Activated CD4-positive, alpha-beta T cell treated with anti-CD3 and anti-CD28 coated beads for 1 hour (primary cell): ENCODE results near the gene SMARCD3.
A peak's percentile ranks its signal among the peaks of the same experiment; 100 is the strongest.

Source experiments
- DNase-seq: peaks from one replicate; pipeline ENCODE4 v3.0.0-alpha.2; 2020

SMARCD3 gene

DNA sequence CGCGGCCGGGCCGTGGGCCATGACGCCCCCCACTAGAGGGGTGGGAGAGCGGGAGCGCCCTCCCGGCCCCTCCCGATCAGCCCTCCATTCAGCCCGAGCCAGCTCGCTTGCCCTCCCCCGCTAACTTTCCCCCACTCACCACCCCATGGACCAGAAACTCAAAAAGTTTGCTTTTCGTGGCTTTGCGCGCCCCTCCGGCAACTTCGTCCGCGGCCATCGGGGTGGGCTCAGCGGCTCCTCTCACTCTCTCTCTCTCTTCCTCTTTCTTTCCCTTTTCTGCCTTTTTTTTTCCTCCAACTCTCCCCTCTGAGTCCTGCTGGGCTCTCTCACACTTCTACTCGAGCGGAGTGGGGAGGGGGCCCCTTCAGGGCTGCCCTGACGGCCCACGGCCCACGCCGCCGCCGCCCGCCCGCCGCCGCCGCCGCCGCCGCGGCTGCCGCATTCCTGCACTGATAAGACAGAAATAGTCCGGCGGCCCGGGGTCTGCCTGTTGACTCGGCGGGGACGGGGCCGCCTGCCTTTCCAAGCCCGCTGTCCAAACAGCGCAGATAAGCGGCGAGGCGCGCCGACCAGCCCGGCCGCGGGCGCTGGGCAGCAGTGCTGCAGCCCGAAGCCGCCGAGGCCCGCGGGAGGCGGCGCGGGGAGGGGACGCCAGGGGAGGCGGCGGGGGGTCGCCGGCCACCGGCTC is at the start of gene SMARCD3:
Gene SMARCD3, minus strand, starts transcription at position 349 of the 688 bp plus-strand sequence. Its CDS starts 132 bp downstream, at position 217.
- peak; percentile 23 for DNase-seq

DNA sequence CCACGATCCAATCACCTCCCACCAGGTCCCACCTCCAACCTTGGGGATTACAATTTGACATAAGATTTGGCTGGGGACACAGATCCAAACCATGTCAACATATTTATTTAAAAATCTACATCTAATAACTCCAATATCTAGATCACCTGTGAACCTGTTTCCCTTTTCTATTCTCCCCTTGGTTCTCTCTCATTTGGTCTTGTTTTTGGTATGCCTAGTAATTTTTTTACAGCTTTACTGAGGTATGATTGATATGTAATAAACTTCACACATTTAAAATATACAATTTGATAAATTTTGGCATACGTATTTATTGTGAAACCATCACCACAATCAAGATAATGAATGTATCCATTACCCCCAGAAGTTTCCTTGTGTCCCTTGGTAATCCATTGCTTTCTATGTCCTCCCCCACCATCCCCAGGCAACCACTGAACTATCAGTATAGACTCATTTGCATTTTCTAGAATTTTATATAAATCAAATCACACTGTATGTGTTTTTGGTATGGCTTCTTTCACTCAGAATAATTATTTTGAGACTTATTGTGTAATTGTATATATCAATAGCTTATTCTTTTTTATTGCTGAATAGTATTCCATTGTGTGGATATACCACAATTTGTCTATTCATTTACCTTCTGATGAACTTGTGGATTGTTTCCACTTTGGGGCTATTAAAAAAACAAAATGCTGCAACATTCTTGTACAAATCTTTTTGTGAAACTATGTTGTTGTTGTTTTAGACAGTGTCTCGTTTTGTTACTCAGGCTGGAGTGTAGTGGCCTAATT is 47.9 kb upstream of the SMARCD3 start:
- no peak for DNase-seq

DNA sequence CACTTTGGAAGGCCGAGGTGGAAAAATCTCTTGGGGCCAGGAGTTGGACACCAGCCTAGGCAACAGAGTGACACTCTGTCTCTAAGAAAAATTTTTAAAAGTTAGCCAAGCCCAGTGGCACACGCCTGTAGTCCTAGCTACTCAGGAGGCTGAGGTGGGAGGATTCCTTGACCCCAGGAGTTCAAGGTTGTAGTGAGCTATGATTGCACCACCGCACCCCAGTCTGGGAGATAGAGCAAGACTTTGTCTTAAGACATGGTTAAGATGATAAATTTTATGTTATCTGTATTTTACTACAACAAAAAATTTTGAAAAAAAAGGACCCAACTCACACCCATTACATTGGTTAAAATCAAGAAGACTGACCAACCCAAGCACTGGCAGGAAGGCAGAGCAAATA is 44.4 kb upstream of the SMARCD3 start:
- DNase-seq, result no peak

DNA sequence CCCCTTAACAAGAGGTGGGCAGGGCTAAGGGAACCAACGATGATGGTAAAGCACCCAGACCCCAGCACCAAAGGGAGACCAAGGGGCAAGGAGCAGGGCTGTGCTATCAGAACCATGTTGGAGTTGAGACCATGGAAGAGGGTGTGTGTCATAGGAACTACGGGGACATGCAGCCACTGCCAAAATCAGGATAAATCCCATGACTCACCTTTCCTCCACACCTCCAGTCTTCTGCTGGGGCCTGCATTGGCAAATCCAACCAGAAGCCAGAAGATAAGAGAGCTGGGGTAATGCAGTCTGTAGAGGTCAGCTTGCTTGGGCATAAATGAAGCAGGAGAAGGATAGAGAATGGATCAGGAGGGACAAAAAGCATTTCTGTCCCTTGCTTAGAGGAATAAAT is 42.7 kb upstream of the SMARCD3 start:
- no peak for DNase-seq

DNA sequence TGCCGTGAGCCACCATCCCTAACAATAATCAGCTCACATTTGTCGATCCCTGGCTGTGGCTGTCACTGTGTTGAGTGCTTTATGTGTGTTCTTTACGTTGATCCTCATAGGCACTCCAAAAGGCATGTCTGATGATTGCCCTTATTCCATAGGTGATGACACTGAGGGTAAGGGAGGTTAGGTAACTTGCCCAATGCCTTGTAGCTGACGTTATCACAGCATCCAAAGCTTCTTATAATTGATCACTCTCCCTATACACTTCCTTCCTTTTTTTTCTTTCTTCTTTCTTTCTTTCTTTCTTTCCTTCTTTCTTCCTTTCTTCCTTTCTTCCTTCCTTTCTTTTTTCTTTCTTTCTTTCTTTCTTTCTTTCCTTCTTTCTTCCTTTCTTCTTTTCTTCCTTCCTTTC is 41.9 kb upstream of the SMARCD3 start:
- no peak for DNase-seq

DNA sequence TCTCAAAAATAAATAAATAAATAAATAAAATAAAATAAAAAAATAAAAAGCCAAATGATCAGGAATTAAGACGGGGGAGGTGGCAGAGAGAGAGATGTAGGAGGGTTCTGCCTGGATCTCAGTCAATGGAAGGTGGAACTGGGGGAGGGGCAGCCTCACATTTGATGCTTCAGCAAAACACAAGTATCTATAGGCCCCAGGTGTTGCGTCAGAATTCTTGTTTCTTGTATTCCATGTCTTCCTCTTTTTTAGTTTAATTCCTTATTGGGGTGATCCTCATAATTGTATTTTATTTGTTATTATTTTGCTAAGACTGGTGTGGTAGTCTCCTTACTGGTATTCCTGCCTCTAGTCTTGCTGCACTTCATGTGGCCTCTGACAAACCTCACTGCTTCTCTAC is 41.4 kb upstream of the SMARCD3 start:
- DNase-seq, result no peak

DNA sequence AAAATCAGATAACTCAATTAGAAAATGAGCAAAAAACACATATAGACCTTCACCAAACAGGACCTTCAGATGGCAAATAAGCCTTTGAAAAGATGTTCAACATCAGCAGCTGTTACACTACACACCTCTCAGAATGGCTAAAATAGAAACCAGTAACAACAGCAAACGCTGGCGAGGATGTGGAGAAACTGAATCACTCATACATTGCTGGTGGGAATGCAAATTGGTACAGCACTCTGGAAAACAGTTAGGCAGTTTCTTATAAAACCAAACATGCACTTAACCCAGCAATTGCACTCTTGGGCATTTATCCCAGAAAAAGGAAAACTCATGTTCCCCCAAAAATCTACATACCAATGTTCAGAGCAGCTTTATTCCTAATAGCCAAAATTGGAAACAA is 37.7 kb upstream of the SMARCD3 start:
- DNase-seq, result no peak

DNA sequence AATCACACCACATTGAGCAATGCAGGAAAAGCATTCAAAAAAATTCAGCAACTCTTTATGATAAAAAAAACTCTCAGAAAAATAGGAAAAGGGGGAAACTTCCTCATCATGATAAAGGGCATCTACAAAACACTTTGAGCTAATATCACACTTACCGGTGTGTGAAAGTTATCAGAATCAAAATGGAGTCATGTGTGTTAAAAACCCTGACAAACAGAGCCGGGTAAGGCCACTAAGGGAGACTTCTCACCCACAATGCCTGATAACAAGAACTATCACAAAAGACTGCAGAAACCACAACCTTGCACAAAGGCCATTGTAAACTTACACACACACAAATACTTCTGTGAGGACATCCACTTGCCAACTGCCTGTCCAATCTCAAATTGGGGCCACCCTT is 34.8 kb upstream of the SMARCD3 start:
- no peak for DNase-seq

DNA sequence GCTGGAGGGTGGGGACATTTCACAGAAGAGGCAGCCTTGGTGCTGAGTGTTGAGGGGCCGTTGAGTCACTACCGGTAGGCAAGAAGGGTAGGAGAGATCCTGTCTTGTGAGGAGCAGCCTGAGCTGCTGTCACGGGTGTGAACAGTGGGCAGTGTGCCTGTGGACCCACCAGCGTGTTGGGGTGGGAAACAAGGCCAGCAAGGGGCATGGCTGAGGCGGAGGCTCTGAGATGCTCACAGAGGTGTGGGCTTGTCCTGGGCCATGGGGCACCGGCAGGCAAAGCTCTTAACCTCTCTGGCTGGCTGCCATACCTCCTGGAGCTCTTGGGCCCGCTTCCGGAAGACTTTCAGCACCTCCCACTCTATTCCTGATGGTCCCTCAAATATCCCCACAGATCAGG is 33.6 kb upstream of the SMARCD3 start:
- DNase-seq, result no peak

DNA sequence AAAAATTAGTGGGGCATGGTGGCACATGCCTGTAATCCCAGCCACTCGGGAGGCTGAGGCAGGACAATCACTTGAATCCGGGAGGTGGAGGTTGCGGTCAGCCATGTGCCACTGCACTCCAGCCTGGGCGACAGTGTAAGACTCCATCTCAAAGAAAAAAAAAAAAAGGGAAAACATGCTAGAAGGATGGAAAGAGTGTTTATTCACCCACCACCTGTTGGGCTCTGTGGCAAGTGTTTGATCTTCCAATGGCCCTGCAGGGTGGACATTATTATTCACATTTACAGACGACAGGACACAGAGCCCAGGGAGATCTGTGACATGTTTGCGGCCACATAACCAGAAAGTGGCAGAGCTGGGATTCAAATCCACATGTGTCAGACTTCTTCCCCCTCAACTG is 33.2 kb upstream of the SMARCD3 start:
- DNase-seq, result no peak

DNA sequence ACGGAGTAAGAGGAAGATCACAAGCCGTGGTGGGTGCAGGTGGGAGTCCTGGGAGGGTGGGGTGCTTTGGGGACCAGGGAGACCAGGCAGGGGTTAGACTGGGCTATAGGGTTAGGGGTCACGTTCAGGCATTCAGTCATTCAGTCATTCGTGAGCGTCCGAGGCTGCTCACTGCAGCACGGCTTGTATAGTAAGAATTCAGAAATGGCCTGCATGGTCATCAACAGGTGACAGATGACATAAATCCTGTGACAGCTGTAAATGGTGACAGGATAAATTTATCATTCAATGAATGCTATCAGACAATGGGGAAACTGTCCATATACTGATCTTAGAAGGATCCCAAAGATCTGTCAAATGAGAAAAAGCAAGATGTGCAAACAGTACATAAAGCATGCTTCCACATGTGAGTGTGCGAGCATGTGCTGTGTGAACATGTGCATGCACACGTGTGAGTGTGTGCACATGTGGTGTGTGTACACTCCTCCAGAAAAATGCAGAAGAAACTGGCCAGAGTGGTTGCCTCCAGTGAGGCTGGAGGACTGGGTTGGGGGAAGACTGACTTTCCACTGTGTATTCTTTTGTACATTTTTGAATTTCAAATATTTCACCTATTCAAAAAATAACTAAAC is 32.0 kb upstream of the SMARCD3 start:
- DNase-seq, result no peak

DNA sequence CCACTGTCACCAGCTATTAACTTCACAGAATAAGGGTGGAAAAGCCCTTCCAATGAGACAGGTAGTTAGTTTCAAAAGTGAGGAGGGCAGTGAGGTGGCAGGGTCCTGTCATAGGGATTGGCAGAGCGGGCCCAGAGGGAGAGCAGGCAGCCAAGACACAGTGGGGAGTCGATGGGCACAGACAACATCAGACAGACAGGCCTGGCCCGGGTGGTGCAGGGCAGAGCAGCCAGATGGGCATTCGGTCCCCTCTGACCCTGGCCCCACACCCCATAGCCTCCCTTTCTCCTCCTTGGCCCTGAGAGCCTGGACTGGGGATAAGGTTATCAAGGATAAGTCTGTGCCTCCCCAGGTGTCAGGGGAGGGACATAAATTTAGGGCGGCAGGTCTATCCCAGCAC is 31.4 kb upstream of the SMARCD3 start:
- no peak for DNase-seq

DNA sequence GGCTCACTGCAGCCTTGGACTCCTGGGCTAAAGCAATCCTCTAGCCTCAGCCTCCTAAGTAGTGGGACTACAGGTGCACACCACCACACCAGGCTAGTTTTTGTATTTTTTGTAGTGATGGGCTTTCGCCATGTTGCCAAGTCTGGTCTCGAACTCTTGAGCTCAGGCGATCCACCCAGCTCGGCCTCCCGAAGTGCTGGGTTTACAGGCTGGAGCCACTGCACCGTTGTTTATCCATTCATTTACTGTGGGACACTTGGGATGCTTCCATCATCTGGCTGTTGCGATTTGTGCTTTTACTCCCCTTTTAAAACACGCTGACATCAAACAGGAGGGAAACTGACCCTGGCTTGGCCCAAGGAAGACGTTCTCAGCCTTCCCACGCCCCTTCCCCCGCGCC is 30.5 kb upstream of the SMARCD3 start:
- DNase-seq, result no peak

DNA sequence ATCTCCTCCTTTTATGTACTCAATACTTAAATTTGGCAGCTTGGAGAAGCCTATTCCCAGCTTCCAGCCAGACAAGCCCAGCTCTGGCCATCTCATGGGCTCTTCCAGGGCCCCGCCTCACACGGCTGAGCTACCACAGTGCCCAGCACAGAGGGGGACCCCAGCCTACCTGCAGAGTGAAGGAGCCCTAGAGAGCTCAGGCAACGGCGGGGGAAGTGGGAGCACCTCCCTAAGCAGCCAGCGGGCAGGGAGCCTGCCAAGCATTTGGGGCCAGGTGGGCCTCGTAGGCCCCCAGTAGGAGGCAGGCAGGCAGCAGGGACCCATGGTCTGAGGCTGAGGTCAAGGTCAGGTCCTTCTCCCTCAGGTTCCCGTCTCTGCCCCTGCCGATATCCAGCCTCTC is 29.1 kb upstream of the SMARCD3 start:
- no peak for DNase-seq

DNA sequence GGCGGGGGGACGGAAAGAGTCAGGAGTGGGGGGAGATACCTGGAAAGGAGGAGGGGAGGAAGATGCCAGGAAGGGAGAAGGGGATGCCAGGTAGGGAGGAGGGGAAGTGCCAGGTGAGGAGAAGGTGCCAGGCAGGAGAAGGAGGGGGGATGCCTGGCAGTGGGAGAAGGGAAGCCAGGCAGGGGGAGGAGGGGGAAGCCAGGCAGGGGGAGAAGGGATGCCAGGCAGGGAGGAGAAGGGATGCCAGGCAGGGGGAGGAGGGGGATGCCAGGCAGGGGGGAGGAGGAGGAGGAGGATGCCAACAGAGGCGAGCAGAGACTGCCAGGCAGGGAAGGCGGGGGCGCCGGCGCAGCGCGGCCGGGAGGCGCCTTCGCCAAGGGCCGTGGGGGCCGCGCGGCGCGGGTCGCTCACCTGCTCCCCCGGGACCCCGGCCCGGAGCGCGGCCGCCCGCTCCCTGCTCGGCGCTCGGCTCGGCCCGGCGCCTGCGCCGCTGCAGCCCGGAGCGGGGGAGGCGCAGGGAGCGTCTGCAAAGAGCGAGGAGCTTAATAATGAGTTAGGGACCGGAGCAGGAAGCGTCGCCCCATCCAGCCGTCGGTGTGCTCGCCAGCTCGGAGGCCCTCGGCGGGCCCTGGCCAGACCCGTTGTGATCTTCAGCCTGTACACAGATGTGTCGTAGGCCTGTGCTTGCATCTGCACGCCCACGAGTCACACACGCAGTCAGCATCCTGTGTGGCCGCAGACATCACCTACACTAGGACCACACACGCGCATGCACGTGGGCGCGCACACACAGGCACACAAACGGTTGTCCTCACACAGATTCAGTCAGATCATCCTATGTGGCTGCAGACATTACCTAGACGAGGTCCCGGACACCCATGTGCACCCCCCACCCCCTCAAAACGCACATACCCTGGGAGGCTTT is 28.4 kb upstream of the SMARCD3 start:
- peak; percentile 27 for DNase-seq

DNA sequence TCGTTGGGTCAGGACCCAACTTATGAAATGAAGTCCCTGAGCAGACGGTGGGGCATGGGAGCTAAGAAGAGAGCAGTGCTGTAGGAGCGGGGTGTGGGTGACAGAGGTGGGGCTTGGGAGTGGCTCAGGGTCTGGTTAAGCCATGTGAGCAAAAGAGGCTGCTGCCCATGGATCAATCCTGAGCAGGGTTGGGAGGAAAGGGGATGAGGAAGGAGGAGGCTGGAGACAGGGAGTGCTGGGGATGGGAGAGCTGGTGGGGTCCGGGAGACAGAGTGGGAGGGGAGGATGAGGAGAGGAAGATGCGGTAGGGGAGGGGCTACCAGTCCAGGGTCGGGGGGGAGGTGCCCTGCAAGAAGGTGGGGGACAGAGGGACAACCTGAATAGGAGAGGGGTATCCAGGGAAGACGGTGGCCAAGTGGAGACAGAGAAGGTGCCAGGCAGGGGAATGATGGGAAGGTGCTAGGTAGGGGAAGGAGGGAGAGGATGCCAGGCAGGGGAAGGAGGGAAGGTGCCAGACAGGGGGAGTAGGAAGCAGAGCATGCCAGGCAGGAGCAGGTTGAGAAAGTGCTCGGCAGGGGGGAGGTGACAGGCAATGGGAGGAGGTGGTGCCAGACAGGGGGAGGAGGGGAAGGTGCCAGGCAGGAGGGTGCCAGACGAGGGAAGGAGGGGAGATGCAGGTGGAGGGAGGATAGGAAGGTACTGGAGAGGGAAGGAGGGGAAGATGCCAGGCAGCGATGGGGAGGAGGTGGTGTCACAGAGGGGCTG is 27.5 kb upstream of the SMARCD3 start:
- no peak for DNase-seq

DNA sequence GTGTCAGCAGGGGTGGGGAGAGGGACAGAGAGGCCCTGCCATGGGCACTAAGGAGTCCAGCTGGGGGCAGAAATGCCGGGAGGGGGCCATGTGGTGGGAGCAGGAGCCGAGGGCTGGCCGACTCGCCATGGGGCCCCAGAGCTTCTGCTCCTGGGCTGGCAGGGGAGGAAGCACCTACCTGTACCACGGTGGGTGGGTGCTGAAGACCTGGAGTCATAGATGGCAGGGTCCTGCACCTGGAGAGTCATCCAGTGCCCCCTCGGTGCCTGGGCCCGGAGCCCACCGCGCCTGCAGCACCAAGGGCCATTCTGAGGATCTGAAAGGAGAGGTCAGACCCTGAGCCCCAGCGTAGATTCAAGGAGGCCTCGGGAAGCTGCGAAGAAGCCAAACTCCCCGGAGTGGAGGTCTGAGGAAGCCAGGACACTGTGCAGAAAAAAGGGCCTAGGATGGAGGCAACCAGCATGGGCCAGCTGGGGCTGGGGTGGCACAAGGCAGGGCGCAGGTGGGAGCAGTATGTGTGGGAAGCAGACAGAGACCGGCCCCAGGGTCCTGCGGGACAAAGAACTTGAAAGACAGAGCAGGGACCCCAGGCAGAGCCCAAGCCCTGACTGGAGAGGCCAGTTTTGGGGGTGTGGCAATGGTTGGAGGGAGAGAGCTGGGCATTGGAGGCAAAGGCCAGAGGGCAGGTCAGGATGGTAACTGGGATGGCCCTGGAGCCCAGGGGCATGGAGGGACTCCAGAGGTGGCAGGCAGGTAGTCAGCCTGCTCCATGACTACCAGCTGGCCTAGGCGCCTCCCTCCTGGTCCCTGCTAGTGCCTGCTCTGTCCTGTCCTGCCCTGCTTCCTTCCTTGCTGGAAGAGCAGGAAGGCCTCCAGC is 26.7 kb upstream of the SMARCD3 start:
- no peak for DNase-seq

DNA sequence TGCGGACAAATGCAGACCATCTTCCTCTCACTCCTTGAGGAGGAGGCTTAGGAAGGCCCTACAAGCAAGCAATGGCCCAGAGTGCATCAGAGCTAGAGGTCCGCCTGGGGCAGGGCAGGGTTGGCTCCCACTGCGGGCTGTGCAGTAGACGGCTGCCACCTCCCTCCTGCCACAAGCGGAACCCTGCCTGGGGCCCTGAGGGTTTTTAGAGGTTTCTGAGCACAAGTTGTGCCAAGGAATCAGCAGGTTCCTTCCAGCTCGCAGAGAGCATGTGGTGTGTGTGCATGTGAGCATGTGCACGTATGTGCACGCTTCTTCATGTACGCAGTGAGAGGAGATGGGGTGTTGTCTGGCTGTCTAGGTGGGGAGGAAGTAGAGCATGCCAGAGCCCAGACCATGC is 25.9 kb upstream of the SMARCD3 start:
- no peak for DNase-seq

DNA sequence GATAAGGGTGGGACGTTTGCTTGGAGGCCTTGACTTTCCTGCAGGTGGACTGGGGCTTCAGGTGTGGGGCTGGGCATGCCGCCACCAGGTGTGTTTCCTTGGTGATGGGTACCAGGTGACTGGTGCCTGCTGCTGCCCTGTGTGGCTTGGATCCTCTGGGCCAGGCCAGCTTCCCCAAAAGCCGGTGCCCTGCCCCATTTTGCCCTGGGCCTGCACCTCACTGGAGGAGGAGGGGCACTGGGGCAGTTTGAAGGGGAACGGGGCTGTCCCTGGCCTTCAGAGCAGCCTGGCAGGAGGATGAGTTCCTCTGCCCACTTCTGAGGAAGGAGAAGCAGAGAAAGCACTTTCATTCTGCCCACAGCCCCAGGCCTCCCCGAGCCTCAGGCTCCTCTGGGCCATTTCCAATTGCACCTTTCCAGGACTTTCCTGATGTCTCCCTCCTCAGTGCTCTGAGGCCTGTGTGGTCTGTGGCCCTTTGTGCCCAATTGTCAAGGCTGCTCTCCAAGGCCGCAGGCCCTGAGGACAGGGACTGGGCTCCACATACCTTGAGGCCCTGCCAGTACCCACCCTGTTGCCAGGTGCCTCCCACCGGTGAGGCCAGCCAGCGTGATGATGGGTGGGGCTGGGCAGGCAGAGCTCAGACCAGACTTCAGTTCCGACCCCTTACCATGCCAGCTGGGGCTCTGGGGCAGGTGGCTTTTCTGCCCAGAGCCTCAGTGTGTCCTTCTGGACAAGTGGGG is 25.3 kb upstream of the SMARCD3 start:
- DNase-seq, result no peak

DNA sequence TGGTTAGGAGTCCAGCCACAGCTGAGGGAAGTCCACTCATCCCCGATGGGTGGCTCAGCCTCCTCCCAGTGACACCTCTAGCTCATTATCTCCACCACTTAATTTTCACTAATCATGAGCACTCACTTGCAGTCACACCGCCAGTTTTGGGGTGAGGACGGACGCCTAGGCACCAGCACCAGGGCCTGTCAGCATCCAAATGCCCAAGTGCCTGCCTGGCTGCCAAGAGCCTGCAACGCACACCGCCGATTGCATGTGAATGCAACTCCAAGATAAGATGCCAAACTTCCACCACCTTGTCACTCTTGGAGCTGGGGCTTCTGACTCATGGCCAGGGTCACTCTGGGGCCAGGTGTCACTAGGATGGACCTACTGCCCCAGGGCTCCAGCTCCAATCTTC is 24.4 kb upstream of the SMARCD3 start:
- DNase-seq, result no peak
